ENCODE measurements around the gene ZNF93. TPM values are rescaled to one million over a fixed set of nuclear protein-coding genes. Genes with fewer than 3 reads are reported as not detected.

Gene ZNF93
- total RNA-seq, 2 experiments from 2014 or later: 4.4 to 5.4 TPM

DNA sequence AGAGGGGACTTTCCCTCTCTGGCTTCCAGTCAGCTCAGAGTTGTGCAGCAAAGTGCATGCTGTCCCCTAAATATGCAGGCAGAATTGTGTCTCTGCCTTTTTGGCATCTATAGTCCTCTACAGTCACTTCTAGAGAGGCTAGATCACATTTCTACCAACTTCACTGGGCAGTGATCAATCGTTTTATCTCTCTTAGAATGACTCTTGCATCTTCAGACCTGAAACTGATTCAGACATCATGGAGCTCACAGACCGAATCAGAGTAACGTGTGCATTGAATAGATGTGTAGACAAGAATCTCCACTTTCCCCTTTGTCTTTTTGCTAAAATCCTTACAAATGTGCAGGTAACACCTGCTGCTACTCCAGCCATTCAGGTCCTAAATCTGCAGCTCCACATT lies 28.8 kb upstream of the ZNF93 start:
- Histone ChIP-seq H3K4me1 (ENCODE audit: insufficient read depth, low read length) (peaks cover 13% of the 10 kb centered on the region), H3K4me3 (ENCODE audit: low read length) (no peak overlapping the region), H3K9me3 (ENCODE audit: control insufficient read depth in 1 of 2, insufficient read depth in 1 of 2, low read length in 2 of 2) (peaks cover 0 to 10% of the 10 kb centered on the region in 2 experiments), H3K27ac (ENCODE audit: low read depth in 1 of 2, low read length in 2 of 2) (no peak overlapping the region), H3K36me3 (ENCODE audit: insufficient read depth, low read length) (peaks cover 7% of the 10 kb centered on the region), H3K27me3 (ENCODE audit: control insufficient read depth in 1 of 2, insufficient read depth in 2 of 2, low read length in 2 of 2) (no peaks in the 10 kb centered on the region)
- ATAC-seq (ENCODE audit: poor library complexity) (no peak), DNase-seq (no peak)
- Mint-ChIP-seq H3K27me3 (no peaks in the 10 kb centered on the region), H3K27ac (peak overlapping the region; percentile 75), H3K36me3 (ENCODE audit: low read depth) (peaks cover 49% of the 10 kb centered on the region), H3K9me3 (no peaks in the 10 kb centered on the region), H3K4me3 (peak overlapping the region; percentile 0), H3K4me1 (ENCODE audit: low read depth) (peaks cover 57% of the 10 kb centered on the region)
- CTCF ChIA-PET: no interaction called here
- POLR2A ChIA-PET: interaction anchor here (0.7 to 2.9 kb wide), 8 partner anchors 30 to 208 kb away, joined by 3 to 15 read pairs (median 8); partner anchors contain the start of genes ATP13A1, ZNF101, ZNF14 and ZNF506
- intact Hi-C loops (cut with DNase I, micrococcal nuclease): no loop called here
- TF ChIP-seq, protein P1, sequence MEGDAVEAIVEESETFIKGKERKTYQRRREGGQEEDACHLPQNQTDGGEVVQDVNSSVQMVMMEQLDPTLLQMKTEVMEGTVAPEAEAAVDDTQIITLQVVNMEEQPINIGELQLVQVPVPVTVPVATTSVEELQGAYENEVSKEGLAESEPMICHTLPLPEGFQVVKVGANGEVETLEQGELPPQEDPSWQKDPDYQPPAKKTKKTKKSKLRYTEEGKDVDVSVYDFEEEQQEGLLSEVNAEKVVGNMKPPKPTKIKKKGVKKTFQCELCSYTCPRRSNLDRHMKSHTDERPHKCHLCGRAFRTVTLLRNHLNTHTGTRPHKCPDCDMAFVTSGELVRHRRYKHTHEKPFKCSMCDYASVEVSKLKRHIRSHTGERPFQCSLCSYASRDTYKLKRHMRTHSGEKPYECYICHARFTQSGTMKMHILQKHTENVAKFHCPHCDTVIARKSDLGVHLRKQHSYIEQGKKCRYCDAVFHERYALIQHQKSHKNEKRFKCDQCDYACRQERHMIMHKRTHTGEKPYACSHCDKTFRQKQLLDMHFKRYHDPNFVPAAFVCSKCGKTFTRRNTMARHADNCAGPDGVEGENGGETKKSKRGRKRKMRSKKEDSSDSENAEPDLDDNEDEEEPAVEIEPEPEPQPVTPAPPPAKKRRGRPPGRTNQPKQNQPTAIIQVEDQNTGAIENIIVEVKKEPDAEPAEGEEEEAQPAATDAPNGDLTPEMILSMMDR (IDR thresholded peaks at IDR 0.05): no peak

DNA sequence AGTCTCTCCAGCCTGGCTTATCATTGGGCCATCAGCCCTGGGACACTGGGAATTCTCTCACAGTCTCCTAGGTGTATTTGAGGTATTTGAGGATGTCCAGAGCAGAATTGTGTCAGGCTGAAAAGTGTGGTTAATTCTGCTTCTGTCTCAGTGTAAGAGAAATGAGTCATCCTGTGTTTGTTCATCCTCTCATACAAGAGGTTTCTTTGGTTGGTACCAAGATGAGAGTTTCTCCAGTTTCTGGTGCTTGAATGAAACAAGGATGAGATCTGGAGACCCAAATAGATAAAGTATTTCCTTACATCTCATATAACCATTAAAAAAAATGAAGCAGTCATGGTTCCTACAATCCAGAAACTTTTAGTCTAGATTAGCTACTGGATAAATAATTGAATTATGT lies 27.4 kb upstream of the ZNF93 start:
- peaks cover 0 to 10% of the 10 kb centered on the region in 2 experiments for H3K9me3 ChIP-seq (ENCODE audit: control insufficient read depth in 1 of 2, insufficient read depth in 1 of 2, low read length in 2 of 2)
- intact Hi-C loops (cut with DNase I, micrococcal nuclease): no loop called here
- no peak overlapping the region for H3K4me3 ChIP-seq (ENCODE audit: low read length)
- Mint-ChIP-seq H3K27me3 (no peaks in the 10 kb centered on the region), H3K4me3 (no peak overlapping the region), H3K27ac (peak overlapping the region; percentile 59), H3K36me3 (ENCODE audit: low read depth) (peaks cover 51% of the 10 kb centered on the region), H3K4me1 (ENCODE audit: low read depth) (peaks cover 47% of the 10 kb centered on the region), H3K9me3 (no peaks in the 10 kb centered on the region)
- no peak overlapping the region for H3K27ac ChIP-seq (ENCODE audit: low read depth in 1 of 2, low read length in 2 of 2)
- peaks cover 9% of the 10 kb centered on the region for H3K4me1 ChIP-seq (ENCODE audit: insufficient read depth, low read length)
- DNase-seq: no peak
- TF ChIP-seq, protein P1 (IDR thresholded peaks at IDR 0.05): no peak
- CTCF ChIA-PET: no interaction called here
- H3K36me3 ChIP-seq (ENCODE audit: insufficient read depth, low read length): peaks cover 7% of the 10 kb centered on the region
- H3K27me3 ChIP-seq (ENCODE audit: control insufficient read depth in 1 of 2, insufficient read depth in 2 of 2, low read length in 2 of 2): no peaks in the 10 kb centered on the region
- ATAC-seq (ENCODE audit: poor library complexity): no peak
- POLR2A ChIA-PET: interaction anchor here (1.1 kb wide), 1 partner anchor 28 kb away, joined by 3 read pairs; the partner anchor contains the start of gene ZNF93

DNA sequence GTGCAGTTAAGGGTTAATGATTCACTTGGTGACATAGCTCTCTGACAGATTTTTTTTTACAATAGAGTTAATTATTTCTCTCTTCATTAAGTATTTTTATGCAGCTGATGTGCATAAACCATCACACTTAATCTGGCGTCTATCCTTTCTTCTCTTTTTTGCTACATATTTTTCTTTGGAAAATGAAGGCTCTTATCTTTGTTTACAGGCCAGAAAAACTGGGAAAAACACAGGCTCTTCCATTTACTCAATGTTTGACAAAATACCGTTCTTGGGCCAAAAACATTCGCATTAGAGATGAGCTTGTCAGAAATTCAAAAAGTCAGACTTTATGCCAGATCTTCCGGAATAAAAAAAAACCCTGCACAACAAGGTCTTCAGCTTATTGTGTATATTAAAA lies 23.0 kb upstream of the ZNF93 start:
- no peak for DNase-seq
- Histone ChIP-seq H3K27ac (ENCODE audit: low read depth in 1 of 2, low read length in 2 of 2) (no peak overlapping the region), H3K4me3 (ENCODE audit: low read length) (no peak overlapping the region), H3K27me3 (ENCODE audit: control insufficient read depth in 1 of 2, insufficient read depth in 2 of 2, low read length in 2 of 2) (no peaks in the 10 kb centered on the region), H3K36me3 (ENCODE audit: insufficient read depth, low read length) (peaks cover 26% of the 10 kb centered on the region), H3K4me1 (ENCODE audit: insufficient read depth, low read length) (no peaks in the 10 kb centered on the region), H3K9me3 (ENCODE audit: control insufficient read depth in 1 of 2, insufficient read depth in 1 of 2, low read length in 2 of 2) (peaks cover 0 to 10% of the 10 kb centered on the region in 2 experiments)
- ChIA-PET POLR2A (interaction anchor here (1.6 to 2.2 kb wide), 2 partner anchors 12 to 23 kb away, joined by 7 to 8 read pairs; partner anchors contain the start of genes ZNF253 and ZNF93), CTCF (no interaction called here)
- intact Hi-C loops (cut with DNase I, micrococcal nuclease): no loop called here
- Mint-ChIP-seq H3K27me3 (no peaks in the 10 kb centered on the region), H3K4me3 (no peak overlapping the region), H3K27ac (no peak overlapping the region), H3K4me1 (ENCODE audit: low read depth) (peaks cover 17% of the 10 kb centered on the region), H3K9me3 (no peaks in the 10 kb centered on the region), H3K36me3 (ENCODE audit: low read depth) (peaks cover 85% of the 10 kb centered on the region)
- TF ChIP-seq, protein P1 (IDR thresholded peaks at IDR 0.05): no peak
- ATAC-seq (ENCODE audit: poor library complexity): no peak
